ENCODE measurements around the gene FNBP1. TPM values are rescaled to one million over a fixed set of nuclear protein-coding genes. Genes with fewer than 3 reads are reported as not detected.

FNBP1 gene
- total and polyA plus RNA-seq, 2 experiments from 2014 or later, result 26.6 to 28.8 TPM

GRCh38 chr9:130088051-130088450 is 45.1 kb upstream of the FNBP1 start (continued):
- TF ChIP-seq ZNF462 (CRISPR knock-in tag; IDR thresholded peaks at IDR 0.05) (no peak), ZNF331 (CRISPR knock-in tag; IDR thresholded peaks at IDR 0.05; ENCODE audit: low read depth) (no peak), STAT1 (IDR thresholded peaks at IDR 0.05; ENCODE audit: unreplicated experiment) (no peak)

GRCh38 chr9:130084337-130084736 is 41.3 kb upstream of the FNBP1 start:
- Histone ChIP-seq H4K20me1 (replicated peaks; ENCODE audit: insufficient read depth) (0 out of 2 replicates have a peak, but pooled peaks cover 10% of the 10 kb centered on the region), H3F3A (replicated peaks; ENCODE audit: low read depth) (no peaks in the 10 kb centered on the region), H2AFZ (no peak overlapping the region), H3K27ac (ENCODE audit: low read depth) (no peak overlapping the region), H3K4me2 (no peak overlapping the region), H3K4me1 (ENCODE audit: insufficient read depth) (no peaks in the 10 kb centered on the region), H3K9me2 (ENCODE audit: insufficient read depth) (no peaks in the 10 kb centered on the region), H3K79me2 (replicated peaks; ENCODE audit: insufficient read depth) (no peaks in the 10 kb centered on the region), H3K4me3 (no peak overlapping the region), H3K27me3 (ENCODE audit: insufficient read depth) (no peaks in the 10 kb centered on the region), H3K36me3 (ENCODE audit: insufficient read depth) (peaks cover 14% of the 10 kb centered on the region)
- Mint-ChIP-seq H3K27ac (no peak overlapping the region), H3K27me3 (ENCODE audit: insufficient read depth, low read depth, poor library complexity) (no peaks in the 10 kb centered on the region), H3K9me3 (no peaks in the 10 kb centered on the region), H3K4me3 (no peak overlapping the region), H3K36me3 (ENCODE audit: low read depth) (peaks cover 24% of the 10 kb centered on the region), H3K4me1 (no peaks in the 10 kb centered on the region)
- DNase-seq (ENCODE audit: low spot score) (no peak), ATAC-seq (no peak)
- no peak for TF ChIP-seq ETS1 (IDR thresholded peaks at IDR 0.05)
- no peak for TF ChIP-seq ZNF331 (CRISPR knock-in tag; IDR thresholded peaks at IDR 0.05; ENCODE audit: low read depth)
- no peak for TF ChIP-seq CTCF (conservative IDR thresholded peaks at IDR 0.05; ENCODE audit: low read depth in 2 of 2)
- no peak for TF ChIP-seq REST (IDR thresholded peaks at IDR 0.05; ENCODE audit: unreplicated experiment)
- TF ChIP-seq STAT1 (IDR thresholded peaks at IDR 0.05; ENCODE audit: unreplicated experiment), result no peak
- TF ChIP-seq ZNF114 (CRISPR knock-in tag; IDR thresholded peaks at IDR 0.05), result no peak
- TF ChIP-seq POLR2AphosphoS5 (IDR thresholded peaks at IDR 0.05; ENCODE audit: low read depth), result no peak
- no peak for TF ChIP-seq EZH2 (IDR thresholded peaks at IDR 0.05; ENCODE audit: low read depth, unreplicated experiment)
- no peak for TF ChIP-seq NANOG (IDR thresholded peaks at IDR 0.05; ENCODE audit: borderline replicate concordance)
- no peak for TF ChIP-seq JUNB (IDR thresholded peaks at IDR 0.05; ENCODE audit: unreplicated experiment)
- no peak for TF ChIP-seq EZH2phosphoT487 (IDR thresholded peaks at IDR 0.05; ENCODE audit: unreplicated experiment)
- no peak for TF ChIP-seq CREB1 (CRISPR knock-in tag; IDR thresholded peaks at IDR 0.05; ENCODE audit: low read depth)
